Endothelial cell of umbilical vein (primary cell): ENCODE results near the gene OGFOD2. TPM values are rescaled to one million over a fixed set of nuclear protein-coding genes. Genes with fewer than 3 reads are reported as not detected.

Experiments used
- BruUV-seq: library from RNA; stranded (reverse); fragments of 400-500 nt; replicated peaks from 2 replicates; lab custom pipeline; 2021; lab: Mats Ljungman, UMichigan
- CTCF ChIA-PET: fragments of 300-600, 350-600 bp; sonication (Branson Sonifier 250); formaldehyde crosslinking; loops from one replicate; lab custom pipeline; 2021; ENCODE audit warnings: antibody characterized with exemption, inconsistent platforms; lab: Charles Lee
- POLR2A ChIA-PET: fragments of 300-600, 350-600 bp; sonication (Branson Sonifier 250); formaldehyde crosslinking; loops from one replicate; lab custom pipeline; 2021; ENCODE audit warnings: antibody characterized with exemption, inconsistent platforms; lab: Charles Lee
- DNase-seq: peaks from one replicate; pipeline ENCODE4 v3.0.0-alpha.2; 2011; ENCODE audit warnings: low read depth, low spot score
- FAIRE-seq: peaks from 2 replicates; lab custom pipeline; 2011; peaks lifted over from hg19 to GRCh38; lab: Jason Lieb, UNC
- H2AFZ ChIP-seq: 2 replicates; pipeline ENCODE4 v1.6.0; 2012; ENCODE audit warnings: low read depth, low read length, control low read depth, inconsistent platforms
- H3K27ac ChIP-seq: 2 replicates; pipeline ENCODE4 v1.5.1; 2011; ENCODE audit warnings: low read depth, mild to moderate bottlenecking, control low read depth, low read length, moderate library complexity; ENCODE audit not compliant: insufficient read depth
- H3K27me3 ChIP-seq, 2 experiments: 2 replicates each; pipeline versions ENCODE4 v1.6.0 to v1.6.1; 2011; ENCODE audit warnings: low read length in 2 of 2, mixed read lengths in 1 of 2; ENCODE audit not compliant: control insufficient read depth in 2 of 2, insufficient read depth in 2 of 2
- H3K36me3 ChIP-seq, 2 experiments: 2 replicates in 1 of 2; 3 replicates in 1 of 2; pipeline ENCODE4 v1.5.1; 2011; ENCODE audit warnings: low read length in 2 of 2, mild to moderate bottlenecking in 1 of 2, moderate library complexity in 1 of 2; ENCODE audit not compliant: control insufficient read depth in 2 of 2, insufficient read depth in 2 of 2; ENCODE audit errors: extremely low read depth in 1 of 2
- H3K4me1 ChIP-seq: 3 replicates; pipeline ENCODE4 v1.5.1; 2011; ENCODE audit warnings: mild to moderate bottlenecking, low read length; ENCODE audit not compliant: control insufficient read depth, insufficient read depth; ENCODE audit errors: extremely low read depth
- H3K4me2 ChIP-seq: 2 replicates; pipeline ENCODE4 v1.6.1; 2011; ENCODE audit warnings: low read length, control low read depth, mixed read lengths; ENCODE audit not compliant: insufficient read depth
- H3K4me3 ChIP-seq, 3 experiments: fragments of 200-600 bp in 1 of 3; sonication (generic), shearing (Covaris generic) in 1 of 3; replicated peaks in 1 of 3; 2 replicates each; pipeline ENCODE4 v1.5.1; 2011 to 2016; ENCODE audit warnings: control low read depth in 3 of 3, low read length in 3 of 3, mild to moderate bottlenecking in 2 of 3, inconsistent platforms in 1 of 3, low read depth in 1 of 3, moderate library complexity in 1 of 3; ENCODE audit not compliant: insufficient read depth in 1 of 3
- H3K79me2 ChIP-seq: 2 replicates; pipeline ENCODE4 v1.6.0; 2012; ENCODE audit warnings: low read length, inconsistent platforms; ENCODE audit not compliant: control insufficient read depth, insufficient read depth
- H3K9ac ChIP-seq: replicated peaks from 2 replicates; pipeline ENCODE3; 2011; ENCODE audit warnings: low read length, control low read depth; ENCODE audit not compliant: insufficient read depth; ENCODE audit errors: extremely low read depth
- H3K9me1 ChIP-seq: replicated peaks from 3 replicates; pipeline ENCODE4 v1.6.0; 2011; ENCODE audit warnings: mild to moderate bottlenecking, low read length; ENCODE audit not compliant: control insufficient read depth, insufficient read depth; ENCODE audit errors: extremely low read depth
- H3K9me3 ChIP-seq: replicated peaks from 2 replicates; pipeline ENCODE4 v1.5.1; 2012; ENCODE audit warnings: low read length, inconsistent platforms; ENCODE audit not compliant: control insufficient read depth, insufficient read depth
- H4K20me1 ChIP-seq: replicated peaks from 2 replicates; pipeline ENCODE3; 2011; ENCODE audit warnings: mild to moderate bottlenecking, low read length; ENCODE audit not compliant: control insufficient read depth, insufficient read depth; ENCODE audit errors: extremely low read depth
- EZH2 ChIP-seq: IDR thresholded peaks from 2 replicates; pipeline ENCODE4 v1.6.1; 2012; ENCODE audit warnings: borderline replicate concordance, low read depth, mild to moderate bottlenecking, moderate library complexity, low read length, inconsistent platforms; ENCODE audit not compliant: severe bottlenecking
- FOS ChIP-seq: IDR thresholded peaks from 2 replicates; pipeline ENCODE4 v1.6.1; 2011; ENCODE audit warnings: mild to moderate bottlenecking, low read length, moderate library complexity, borderline replicate concordance; ENCODE audit not compliant: insufficient read depth
- GATA2 ChIP-seq: IDR thresholded peaks from 2 replicates; pipeline ENCODE4 v1.7.0; 2011; ENCODE audit warnings: low read depth, mild to moderate bottlenecking, moderate library complexity, mixed read lengths, low read length; ENCODE audit not compliant: insufficient read length, insufficient read depth
- JUN ChIP-seq: IDR thresholded peaks from 2 replicates; pipeline ENCODE4 v1.6.1; 2011; ENCODE audit warnings: borderline replicate concordance, low read depth; ENCODE audit not compliant: insufficient read length, insufficient read depth
- MYC ChIP-seq: IDR thresholded peaks from one replicate; pipeline ENCODE4 v1.6.1; 2011; ENCODE audit warnings: mild to moderate bottlenecking, low read depth, low read length
- POLR2A ChIP-seq: IDR thresholded peaks from 2 replicates; pipeline ENCODE4 v1.6.1; 2012; ENCODE audit warnings: low read depth, mild to moderate bottlenecking, control low read depth, low read length
- POLR2AphosphoS5 ChIP-seq: IDR thresholded peaks from 2 replicates; pipeline ENCODE4 v1.6.1; 2012; ENCODE audit warnings: low read depth, mild to moderate bottlenecking, control low read depth, low read length, moderate library complexity; ENCODE audit not compliant: insufficient read depth
- dilution Hi-C: fragments of 300-500 bp; cut with MboI; formaldehyde crosslinking; loops from one replicate; pipeline ENCODE4 v1.15.0; 2019; ENCODE audit warnings: low sequenced_read_pairs; ENCODE audit not compliant: extremely low pct_ligation_motif_present
- intact Hi-C: fragments of 100-400 bp; cut with micrococcal nuclease; formaldehyde crosslinking; loops from one replicate; pipeline ENCODE4 v1.10.0; 2022
- polyA plus RNA-seq, 4 experiments: library from polyadenylated mRNA; depleted of rRNA in 3 of 4; stranded (reverse) in 3 of 4; unstranded in 1 of 4; fragments of >200 nt; gene quantifications; 2 replicates each; pipeline versions ENCODE4 v1.2.1 to v1.2.3, GENCODE V29; 2011 to 2012; ENCODE audit warnings: missing spikeins in 1 of 4
- total RNA-seq: library from RNA; stranded (reverse); gene quantifications from 2 replicates; pipeline ENCODE4 v1.2.3, GENCODE V29; 2021
- TF ChIP-seq, protein P1 (sequence below), 2 donors: IDR thresholded peaks; 1 replicate in 1 of 2; 2 replicates in 1 of 2; pipeline ENCODE4 v1.5.1; 2011; ENCODE audit warnings: low read length in 2 of 2, mild to moderate bottlenecking in 2 of 2, moderate library complexity in 2 of 2, control low read depth in 1 of 2, inconsistent platforms in 1 of 2, low read depth in 1 of 2; ENCODE audit not compliant: insufficient read depth in 1 of 2; ENCODE audit errors: extremely low read depth in 1 of 2
- TF ChIP-seq, protein P2 (sequence below): IDR thresholded peaks from 2 replicates; pipeline ENCODE4 v1.6.1; 2011; ENCODE audit not compliant: insufficient read depth, insufficient read length

OGFOD2 gene
- total and polyA plus RNA-seq, 2 donors (not counting 3 experiments of a cell fraction or from before 2014, with no cell fraction given), result 16.8 to 24.1 TPM

DNA sequence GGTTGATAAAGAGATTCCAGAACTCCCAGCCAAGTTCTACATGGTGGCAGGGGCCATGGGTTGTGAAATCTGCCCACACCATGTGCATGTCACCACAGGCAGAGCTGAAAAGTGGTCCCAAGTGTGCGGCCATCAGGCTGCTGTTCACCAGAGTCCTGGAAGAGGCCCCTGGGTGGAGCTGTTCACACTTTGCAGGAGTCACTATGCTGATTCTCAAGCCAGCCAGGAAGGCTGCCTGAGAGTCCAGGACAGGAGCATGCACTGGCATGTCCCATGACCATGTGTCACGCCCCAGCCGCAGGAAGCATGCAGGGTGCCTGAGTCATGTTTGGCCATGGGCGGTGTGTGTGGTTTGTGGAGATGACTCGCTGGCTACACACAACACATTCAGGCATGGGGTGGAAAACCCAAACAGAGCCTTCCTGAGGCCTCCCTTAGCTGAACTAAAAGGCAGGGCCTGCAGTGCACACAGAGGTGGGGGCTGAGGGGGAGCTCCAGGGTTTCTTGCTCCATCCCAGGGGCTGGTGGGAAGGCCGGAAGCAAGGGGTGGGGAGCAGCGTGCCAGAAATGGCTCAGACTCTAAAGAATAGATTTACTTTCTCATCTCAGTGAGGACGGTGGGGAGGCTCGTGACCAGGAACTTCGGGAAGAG lies 28.2 kb upstream of the OGFOD2 start:
- intact Hi-C loops (loop anchor here (1.0 kb wide), 2 partner anchors 11 to 75 kb away; no protein-coding TSS in a partner anchor), dilution Hi-C loops (no loop called here)
- H3K9me3 ChIP-seq, result no peaks in the 10 kb centered on the region
- H3K36me3 ChIP-seq, result no peaks in the 10 kb centered on the region
- CTCF ChIA-PET, result interaction anchor here (0.7 to 19.1 kb wide), 16 partner anchors 8 to 309 kb away, joined by 3 to 200 read pairs (median 4); partner anchors contain the start of genes ARL6IP4 and OGFOD2
- H3K4me1 ChIP-seq, result peaks cover 53% of the 10 kb centered on the region
- no peak overlapping the region for H3K4me2 ChIP-seq
- H3K4me3 ChIP-seq, result no peak overlapping the region
- no peaks in the 10 kb centered on the region for H4K20me1 ChIP-seq
- no peaks in the 10 kb centered on the region for H3K79me2 ChIP-seq
- H3K27me3 ChIP-seq, result no peaks in the 10 kb centered on the region
- TF ChIP-seq POLR2AphosphoS5, result peak; percentile 82
- TF ChIP-seq FOS, result peak; percentile 94
- TF ChIP-seq, protein P1, sequence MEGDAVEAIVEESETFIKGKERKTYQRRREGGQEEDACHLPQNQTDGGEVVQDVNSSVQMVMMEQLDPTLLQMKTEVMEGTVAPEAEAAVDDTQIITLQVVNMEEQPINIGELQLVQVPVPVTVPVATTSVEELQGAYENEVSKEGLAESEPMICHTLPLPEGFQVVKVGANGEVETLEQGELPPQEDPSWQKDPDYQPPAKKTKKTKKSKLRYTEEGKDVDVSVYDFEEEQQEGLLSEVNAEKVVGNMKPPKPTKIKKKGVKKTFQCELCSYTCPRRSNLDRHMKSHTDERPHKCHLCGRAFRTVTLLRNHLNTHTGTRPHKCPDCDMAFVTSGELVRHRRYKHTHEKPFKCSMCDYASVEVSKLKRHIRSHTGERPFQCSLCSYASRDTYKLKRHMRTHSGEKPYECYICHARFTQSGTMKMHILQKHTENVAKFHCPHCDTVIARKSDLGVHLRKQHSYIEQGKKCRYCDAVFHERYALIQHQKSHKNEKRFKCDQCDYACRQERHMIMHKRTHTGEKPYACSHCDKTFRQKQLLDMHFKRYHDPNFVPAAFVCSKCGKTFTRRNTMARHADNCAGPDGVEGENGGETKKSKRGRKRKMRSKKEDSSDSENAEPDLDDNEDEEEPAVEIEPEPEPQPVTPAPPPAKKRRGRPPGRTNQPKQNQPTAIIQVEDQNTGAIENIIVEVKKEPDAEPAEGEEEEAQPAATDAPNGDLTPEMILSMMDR (IDR thresholded peaks at IDR 0.05; ENCODE audit: extremely low read depth in 1 of 2, insufficient read depth in 1 of 2, low read depth in 1 of 2, low read length in 2 of 2), result peak; percentile 26 to 38
- peak; percentile 95 for TF ChIP-seq JUN
- TF ChIP-seq EZH2, result no peak
- TF ChIP-seq POLR2A, result peak; percentile 41
- peak; percentile 95 for TF ChIP-seq MYC
- TF ChIP-seq, protein P2, sequence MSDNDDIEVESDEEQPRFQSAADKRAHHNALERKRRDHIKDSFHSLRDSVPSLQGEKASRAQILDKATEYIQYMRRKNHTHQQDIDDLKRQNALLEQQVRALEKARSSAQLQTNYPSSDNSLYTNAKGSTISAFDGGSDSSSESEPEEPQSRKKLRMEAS, result peak; percentile 94
- TF ChIP-seq GATA2, result no peak
- H3K9me1 ChIP-seq, result no peaks in the 10 kb centered on the region
- peak; percentile 100 for FAIRE-seq
- H3K9ac ChIP-seq, result peak overlapping the region; percentile 36
- DNase-seq, result peak; percentile 96
- BruUV-seq, result no TSS peak
- peak overlapping the region; percentile 4 for H2AFZ ChIP-seq
- peak overlapping the region; percentile 85 for H3K27ac ChIP-seq
- POLR2A ChIA-PET, result interaction anchor here (0.6 to 1.3 kb wide), 5 partner anchors 12 to 534 kb away, joined by 3 to 6 read pairs (median 5); partner anchors contain the start of gene ABCB9
